Renal cortical epithelial cell (primary cell): ENCODE results near the gene ZFTA. TPM values are rescaled to one million over a fixed set of nuclear protein-coding genes. Genes with fewer than 3 reads are reported as not detected.
A peak's percentile ranks its signal among the peaks of the same experiment; 100 is the strongest.
"Not testable (repeated sequence)": the region's sequence is repeated elsewhere in the genome, so short reads cannot be mapped to it uniquely, and the experiment has no call there.

Experiments used
- DNase-seq: peaks from one replicate; pipeline ENCODE4 v3.0.0-alpha.2; 2011; ENCODE audit warnings: low read depth
- total RNA-seq: library from RNA; depleted of rRNA; stranded (reverse); fragments of >200 nt; gene quantifications from 2 replicates; pipeline ENCODE4 v1.2.3, GENCODE V29; 2014

The ZFTA gene
- 8.9 and 18.4 TPM in 2 replicates for total RNA-seq

DNA sequence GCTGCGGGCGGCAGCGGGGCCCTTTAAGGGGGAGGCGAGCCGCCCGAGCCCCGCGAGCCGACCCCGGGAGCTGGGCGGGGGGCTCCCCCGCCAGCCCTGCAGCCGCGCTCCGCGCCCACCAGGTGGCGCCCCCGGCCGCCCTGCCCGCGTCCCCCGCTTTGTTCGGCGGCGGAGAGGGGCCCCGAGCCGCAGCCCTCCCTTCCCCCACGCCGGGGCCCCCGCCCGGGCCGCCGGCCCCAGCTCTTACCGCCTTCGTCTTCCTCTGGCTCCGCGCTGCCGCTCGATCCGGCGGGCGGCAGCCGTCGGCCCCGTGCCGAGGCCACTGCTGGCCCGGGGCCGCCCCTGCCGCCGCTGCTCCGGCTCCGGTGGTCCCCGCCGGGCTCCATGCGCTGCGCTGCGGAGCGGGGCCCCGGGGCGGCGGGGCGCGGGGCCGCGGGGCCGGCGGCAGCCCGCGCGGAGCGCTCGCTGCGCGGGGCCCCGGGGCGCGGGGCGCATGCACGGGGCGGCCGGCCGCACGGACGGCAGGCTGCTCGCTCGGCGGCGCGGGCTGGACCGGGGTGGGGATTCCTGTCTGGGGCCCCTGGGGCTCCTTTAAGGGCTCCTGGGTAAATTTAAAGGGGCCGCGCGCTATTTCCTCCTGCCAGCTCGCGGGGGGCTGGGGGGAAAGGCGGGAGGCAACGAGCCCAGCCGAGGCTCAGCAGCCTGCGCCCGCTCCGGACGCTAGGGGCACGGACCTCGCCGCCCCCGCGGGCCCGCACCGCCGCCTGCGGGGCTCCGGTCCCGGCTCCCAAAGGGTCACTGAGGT, at the start of gene ZFTA:
TSS of gene ZFTA (minus strand) at position 539 of the 805 bp plus-strand sequence. CDS start at position 386, 153 bp downstream.
- no peak for DNase-seq

DNA sequence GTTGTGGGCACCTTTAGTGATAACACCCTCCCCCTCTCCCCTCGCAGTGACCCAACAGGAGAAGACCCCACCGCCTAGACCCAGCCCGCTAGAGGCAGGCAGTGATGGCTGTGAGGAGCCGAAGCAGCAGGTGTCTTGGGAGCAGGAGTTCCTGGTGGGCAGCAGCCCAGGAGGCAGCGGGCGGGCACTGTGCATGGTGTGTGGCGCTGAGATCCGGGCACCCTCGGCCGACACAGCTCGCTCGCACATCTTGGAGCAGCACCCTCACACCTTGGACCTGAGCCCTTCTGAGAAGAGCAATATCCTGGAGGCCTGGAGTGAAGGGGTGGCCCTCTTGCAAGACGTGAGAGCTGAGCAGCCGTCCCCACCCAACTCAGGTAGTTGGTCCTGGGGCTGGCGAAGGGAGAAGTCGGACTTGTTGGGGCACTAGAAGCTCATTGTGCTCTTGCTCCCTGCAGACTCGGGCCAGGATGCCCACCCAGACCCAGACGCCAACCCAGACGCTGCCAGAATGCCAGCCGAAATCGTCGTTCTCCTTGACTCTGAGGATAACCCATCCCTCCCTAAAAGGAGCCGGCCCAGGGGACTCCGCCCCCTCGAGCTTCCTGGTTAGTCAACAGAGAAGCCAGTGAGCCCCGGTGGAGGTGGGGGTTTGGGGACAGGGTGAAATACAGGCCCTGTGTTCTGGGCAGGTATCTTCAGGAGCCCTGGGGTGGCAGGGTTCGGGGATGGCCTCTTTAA, 49.4 kb upstream of the ZFTA start:
- no peak for DNase-seq

DNA sequence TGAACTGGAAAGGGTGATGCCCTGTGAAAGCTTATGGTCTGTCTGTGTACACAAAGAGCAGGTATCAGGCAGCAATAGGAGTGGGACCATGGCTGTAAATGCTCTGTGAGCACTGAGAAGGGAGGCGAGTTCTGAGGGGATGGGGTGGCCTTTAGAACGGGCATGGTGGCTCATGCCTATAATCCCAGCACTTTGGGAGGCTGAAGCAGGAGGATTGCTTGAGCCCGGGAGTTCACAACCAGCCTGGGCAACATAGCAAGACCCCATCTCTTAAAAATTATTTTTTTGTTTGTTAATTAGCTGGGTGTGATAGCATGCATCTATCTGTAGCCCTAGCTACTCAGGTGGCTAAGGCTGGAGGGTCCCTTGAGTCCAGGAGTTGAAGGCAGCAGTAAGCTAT, 48.2 kb upstream of the ZFTA start:
- no peak for DNase-seq

DNA sequence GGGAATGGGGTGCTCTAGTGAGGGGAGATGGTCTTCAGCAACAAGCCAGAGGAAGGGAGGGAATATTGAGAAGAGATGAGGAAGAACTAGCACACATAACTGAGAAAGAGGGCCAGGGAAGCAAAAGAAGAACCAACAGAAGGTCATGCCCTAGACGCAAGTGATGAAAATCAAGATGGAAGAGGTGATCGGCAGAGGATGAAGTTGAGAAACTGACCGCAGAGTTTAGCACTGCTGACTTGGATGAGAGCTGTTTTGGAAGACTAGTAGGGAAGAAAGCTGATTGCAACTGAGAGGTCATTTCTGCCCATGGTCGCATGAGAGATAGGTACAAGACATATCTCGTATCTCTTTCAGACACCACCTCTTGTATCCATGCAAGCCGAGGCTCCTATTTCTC, 47.6 kb upstream of the ZFTA start:
- no peak for DNase-seq

DNA sequence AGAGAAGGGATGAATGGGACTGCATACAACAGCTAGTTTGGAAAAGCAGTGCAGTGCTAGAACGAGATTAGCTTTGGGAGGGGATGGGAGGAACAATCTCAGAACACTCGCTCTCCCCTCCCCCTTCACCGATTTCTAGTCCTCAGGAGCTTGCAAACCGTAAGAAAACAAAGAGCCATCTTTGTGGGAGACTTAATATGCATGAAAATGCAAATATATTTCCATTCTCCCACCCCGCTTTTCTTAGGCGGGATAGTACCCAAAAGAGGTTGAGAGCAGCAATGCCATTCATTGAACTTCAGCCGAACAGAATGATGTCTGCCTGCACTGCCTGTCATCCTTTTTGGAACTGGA, 45.8 kb upstream of the ZFTA start:
- no peak for DNase-seq

DNA sequence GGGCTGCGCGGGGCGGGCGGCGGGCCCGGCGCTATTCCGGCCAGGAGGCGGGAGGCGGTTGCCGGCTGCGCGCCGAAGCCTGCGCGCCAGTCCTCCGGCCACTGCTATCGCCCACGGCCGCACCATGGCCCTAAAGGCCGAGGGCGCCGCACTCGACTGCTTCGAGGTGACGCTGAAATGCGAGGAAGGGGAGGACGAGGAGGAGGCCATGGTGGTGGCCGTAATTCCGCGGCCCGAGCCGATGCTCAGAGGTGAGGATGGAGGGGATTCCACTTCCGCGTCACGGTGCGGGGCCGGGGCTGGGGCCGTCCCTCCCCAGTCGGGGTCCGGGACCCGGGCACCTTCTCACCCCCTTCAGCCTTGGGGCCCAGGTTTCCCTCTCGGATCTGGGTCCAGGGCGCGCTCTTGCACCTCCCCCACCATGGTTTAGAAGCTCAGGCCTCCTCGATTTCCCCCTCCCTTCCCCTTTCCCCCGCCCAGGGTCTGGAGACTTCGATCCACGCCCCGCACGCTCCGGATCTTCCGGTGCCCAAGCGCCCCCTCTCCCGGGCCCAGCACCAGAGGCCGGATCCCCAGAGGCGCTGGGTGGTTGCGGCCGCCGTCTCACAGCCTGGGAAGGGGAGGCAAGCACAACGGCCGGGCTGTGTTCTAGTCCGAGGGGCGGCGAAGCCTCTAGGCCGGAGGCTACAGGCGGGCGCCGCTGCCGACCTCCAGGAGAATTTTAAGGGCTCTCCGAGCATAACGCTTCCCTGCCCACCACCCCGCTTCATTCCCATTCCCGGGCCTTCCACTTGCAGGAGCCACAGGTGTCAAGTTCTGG, 45.2 kb upstream of the ZFTA start:
- DNase-seq: no peak

DNA sequence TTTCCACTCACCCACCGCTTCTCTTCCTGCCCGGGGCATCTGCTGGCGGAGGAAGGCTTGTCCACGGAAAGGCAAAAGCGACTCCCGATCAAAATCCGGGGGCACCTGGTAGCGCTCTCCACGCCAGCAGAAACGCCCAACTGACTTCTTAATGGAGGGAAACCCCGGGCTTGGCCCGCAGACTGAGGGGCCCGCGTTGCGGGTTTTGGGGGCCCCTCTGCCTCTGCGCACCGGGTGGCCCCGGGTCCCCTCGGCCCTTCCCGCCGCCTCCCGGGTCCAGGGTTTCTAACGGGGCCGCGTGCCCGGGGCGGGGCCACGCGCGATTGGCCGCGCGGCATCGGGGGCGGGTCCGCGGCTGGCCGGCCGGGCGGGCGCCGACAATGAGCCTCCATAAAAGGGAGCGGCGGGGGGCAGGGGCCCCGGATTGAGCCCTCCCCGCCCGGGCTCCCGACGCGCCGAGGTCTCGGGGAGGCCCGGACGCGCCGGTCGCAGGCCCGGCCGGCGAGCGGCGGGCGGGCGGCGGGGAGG, 44.5 kb upstream of the ZFTA start, which contains the start of gene SPINDOC:
TSS of gene SPINDOC (plus strand) at position 422 of the 528 bp plus-strand sequence. CDS start 231 bp downstream, outside the sequence.
- no peak for DNase-seq

DNA sequence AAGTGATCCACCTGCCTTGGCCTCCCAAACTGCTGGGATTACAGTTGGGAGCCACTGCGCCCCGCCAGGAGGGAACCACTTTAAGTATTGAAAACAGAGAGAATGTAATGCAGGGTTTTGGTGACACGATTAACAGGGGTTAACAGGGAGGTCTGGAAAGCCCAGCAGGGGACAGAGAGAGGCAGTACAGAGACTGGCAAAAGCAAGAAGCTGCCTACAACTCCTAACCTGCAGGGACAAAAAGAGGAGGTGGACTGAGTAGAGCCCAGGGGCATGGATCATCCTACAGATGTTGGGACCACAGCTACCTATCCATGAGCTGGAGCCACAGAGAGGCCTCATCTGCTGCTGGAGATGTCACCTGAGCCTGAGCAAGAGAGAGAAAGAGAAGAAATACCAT, 42.9 kb upstream of the ZFTA start:
- no peak for DNase-seq

DNA sequence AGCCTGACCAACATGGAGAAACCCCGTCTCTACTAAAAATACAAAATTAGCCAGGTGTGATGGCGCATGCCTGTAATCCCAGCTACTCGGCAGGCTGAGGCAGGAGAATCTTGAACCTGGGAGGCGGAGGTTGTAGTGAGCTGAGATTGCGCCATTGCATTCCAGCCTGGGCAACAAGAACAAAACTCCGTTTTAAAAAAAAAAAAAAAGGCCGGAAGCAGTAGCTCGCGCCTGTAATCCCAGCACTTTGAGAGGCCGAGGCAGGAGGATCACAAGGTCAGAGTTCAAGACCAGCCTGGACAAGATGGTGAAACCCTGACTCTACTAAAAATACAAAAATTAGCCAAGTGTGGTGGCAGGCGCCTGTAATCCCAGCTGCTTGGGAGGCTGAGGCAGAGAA, 41.8 kb upstream of the ZFTA start:
- DNase-seq: not testable (repeated sequence)

DNA sequence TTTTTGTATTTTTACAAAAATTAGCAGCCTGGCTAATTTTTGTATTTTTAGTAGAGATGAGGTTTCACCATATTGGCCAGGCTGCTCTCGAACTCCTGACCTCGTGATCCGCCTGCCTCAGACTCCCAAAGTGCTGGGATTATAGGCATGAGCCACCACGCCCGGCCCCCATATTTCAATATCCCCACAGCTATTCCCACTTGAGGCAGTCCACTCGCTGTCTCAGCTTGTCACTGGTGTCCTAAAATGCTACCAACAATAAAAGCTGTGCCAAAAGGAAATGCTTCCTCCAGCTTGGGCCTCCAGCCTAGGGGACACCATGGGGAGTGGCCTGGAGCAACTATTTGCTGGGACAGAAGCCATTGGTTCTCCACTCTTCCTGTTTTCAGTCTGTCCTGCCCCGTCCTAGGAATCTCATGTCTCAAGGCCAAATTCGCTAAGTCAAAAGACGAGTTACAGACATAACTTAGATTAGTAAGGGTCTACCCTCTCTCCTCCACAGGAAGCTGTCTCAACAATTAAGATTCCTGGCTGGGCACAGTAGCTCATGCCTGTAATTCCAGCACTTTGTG, 37.4 kb upstream of the ZFTA start:
- no peak for DNase-seq

DNA sequence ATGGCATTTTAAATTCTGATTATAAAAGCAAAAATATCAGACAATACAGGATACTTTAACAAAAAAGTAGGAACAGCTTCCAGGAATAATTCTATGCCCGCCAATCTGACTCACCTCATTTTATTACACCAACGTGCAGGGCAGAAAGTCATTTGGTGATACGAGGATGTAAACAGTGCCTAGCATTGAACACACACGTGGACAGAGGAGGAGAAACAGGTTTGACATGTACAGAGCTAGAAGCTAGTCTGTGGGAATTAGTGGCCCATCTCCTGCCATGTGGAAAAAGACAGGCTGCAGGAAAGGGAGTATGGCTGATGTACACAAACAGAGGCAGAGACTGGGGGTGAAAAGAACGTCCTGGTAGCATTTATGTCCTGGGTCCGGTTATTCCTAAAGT, 35.7 kb upstream of the ZFTA start:
- peak; percentile 59 for DNase-seq

DNA sequence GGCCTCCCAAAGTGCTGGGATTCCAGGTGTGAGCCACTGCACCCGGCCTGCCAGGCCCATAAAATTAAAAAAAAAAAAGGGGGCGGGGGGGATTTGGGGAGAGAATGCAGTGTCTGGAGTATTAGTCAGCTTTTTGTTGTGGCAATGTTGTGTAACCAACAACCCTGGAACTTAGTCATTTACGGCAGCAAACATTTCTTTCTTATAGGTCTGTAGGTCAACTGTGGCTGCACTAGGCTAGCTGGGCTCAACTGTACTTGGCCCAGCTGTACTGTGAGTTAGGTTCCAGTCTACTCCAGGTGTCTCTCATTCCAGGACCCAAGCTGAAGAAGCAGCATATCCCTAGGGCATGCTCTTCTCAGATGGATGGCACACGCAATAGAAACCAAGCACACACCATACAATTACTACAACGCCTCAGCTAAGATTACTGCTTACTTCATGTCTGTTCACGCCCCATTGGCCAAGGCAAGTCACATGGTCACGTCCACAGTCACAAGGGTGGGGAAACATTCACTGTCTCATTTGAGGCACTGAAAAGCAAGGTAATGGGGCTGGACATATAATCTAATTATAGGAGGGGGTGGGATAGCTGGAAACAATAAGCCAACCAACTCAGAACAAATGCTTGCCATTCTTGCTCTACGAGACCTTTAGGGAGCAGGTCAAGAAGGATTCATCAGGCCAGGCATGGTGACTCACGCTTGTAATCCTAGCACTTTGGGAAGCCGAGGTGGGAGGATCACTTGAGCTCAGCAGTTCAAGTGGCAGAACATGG, 34.3 kb upstream of the ZFTA start:
- peak; percentile 92 for DNase-seq

DNA sequence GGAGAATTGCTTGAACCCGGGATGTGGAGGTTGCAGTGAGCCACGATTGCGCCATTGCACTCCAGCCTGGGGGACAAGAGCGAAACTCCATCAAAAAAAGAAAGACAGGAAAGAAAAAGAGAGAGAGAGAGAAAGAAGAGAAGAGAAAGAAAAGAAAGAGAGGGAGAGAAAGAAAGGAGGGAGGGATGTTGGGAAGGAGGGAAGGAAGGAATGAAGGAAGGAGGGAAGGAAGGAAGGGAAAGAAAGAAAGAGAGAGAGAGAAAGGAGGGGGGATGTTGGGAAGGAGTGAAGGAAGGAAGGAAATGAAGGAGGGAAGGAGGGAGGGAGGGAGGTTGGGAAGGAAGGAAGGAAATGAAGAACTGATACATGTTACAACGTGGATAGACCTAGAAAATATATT, 32.3 kb upstream of the ZFTA start:
- no peak for DNase-seq

DNA sequence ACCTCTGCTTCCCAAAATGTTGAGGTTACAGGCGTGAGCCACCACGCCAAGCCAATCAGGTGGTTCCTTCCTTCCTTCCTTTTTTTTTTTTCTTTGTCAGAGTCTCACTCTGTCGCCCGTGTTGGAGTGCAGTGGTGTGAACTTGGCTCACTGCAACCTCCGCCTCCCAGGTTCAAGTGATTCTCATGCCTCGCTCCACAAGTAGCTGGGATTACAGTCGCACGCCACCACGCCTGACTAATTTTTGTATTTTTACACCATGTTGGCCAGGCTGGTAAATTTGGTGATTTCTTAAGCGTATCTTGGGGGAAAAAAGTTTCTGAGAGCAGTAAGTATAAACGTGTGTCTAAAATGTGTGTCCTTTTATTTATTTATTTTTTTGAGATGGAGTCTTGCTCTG, 26.5 kb upstream of the ZFTA start:
- DNase-seq: no peak

DNA sequence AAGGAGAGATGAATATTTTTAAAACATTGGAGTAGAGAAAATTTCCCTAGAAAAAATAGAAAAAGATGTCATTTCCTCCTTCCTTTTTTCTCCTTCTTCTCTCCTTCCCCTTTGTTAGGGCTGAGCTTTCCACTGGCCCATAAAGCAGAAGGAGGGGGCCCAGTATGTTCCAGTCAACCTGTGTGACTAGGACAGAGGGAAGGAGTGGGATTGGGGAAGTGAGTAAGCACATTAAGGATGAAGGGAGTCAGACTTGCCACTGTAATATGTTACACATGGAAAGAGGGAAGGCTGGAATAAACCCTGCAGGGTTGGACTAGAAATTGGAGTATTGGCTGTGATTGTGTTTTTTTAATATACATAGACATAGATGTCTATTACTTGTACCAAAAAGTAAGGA, 24.6 kb upstream of the ZFTA start:
- DNase-seq: no peak

DNA sequence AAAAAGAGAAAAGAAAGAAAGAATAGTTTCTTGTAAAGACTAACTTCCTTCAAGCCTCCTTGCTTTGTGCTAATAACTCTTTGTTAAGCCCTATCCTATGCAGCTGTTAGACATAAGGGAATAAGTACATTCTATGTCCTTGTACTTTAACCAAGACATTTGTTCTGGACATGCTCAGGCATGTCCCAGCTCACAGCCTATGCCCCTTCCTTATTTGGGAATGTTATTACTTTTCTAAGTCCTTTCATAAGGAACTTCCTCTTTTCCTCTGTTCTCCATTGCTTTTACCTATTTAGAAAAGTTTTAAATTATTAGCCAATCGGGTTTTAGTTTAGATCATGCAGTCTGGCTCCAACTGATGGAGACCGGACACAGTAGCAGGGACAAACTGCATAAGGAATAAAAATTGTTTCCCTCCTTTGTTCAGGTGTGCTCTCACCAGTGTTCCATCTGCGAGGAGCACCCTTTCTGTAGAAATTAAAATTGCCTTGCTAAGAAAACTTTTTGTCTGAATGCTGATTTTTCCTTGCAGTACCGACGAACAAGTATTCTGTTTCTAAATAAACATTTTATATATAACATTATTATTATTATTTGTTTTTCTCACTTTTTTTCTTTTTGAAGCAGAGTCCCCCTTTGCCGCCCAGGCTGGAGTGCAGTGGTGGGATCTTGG, 23.1 kb upstream of the ZFTA start:
- no peak for DNase-seq

DNA sequence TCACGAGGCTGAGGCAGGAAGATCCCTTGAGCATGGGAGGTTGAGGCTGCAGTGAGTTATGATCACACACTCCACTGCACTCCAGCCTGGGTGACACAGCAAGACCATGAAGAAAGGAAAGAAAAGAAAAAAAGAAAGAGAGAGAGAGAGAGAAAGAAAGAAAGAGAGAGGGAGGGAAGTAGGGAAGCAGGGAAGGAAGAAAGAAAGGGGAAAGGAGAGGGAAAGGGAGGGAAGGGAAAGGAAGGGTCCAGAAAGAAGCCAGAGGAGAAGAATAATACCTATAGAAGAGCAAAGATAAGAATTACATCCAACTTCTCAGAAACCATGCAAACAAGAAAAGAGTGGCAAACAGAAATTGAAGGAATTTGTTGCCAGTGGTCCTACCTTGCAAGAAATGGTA, 17.2 kb upstream of the ZFTA start:
- no peak for DNase-seq

DNA sequence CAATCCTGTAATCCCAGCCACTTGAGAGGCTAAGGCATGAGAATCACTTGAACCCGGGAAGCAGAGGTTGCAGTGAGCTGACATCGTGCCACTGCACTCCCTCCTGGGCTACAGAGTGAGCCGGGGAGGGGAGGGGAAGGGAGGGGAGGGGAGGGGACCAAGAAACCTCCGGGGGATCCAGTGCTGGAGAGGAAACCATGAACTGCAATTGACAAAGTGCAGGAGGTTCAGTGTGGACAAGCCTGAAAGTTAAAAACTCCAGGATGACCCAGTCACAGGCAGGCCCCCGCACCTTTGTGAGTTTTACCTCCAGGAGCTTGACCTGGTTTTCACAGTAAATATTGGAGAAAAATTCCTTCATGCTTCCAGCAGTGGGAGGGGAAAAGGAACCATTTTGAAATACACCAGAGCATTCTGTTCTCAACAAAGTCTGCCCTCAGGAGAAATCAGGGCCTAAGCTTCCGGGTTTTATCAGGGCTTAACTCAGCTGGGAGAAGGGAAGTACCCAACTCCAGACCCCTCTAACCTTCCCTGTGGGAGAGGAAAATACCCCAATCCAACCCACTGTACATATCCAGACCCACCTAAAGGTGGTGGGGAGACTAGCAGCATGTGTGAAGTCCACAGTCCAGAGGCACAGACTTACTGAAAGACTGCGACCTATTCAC, 15.5 kb upstream of the ZFTA start:
- DNase-seq: peak; percentile 25

DNA sequence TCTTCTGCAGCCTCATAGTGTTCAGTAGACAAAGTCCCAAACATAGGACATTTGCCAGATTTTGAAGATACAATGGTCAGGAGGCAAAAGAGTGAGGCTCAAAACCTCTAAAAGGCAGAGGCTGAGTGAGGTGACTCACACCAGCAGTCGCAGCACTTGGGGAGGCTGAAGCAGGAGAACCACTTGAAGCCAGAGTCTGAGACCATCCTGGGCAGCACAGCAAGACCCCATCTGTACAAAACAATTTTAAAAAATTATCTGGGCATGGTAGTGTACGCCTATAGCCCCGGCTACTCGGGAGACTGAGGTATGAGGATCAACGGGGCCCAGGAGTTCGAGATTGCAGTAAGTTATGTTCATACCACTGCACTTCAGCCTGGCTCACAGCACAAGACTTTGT, 14.2 kb upstream of the ZFTA start:
- DNase-seq: no peak

DNA sequence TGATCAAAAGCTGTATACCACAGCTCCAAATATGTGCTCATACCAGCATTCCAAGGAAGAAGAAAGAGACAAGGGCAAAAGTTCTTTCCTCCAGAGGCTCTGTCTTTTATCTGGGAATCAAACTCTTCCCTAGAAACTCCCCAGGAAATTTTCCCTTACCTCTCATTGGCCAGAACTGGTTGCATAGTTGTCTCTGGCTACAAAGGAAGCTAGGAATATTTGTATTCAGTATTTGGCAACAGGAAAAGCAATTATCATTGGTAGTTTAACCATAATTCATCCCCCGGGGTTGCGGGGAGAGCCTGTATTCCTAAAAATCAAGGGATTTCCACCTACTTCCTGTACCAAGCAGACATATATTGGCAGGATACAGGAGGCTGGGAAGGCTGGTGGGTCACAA, 10.5 kb upstream of the ZFTA start:
- no peak for DNase-seq
